CD4-positive, alpha-beta T cell treated with Interleukin-10 for 1 hour (primary cell): ENCODE measurements around the gene CCDC18.
A peak's percentile ranks its signal among the peaks of the same experiment; 100 is the strongest.
"Not testable (repeated sequence)": the region's sequence is repeated elsewhere in the genome, so short reads cannot be mapped to it uniquely, and the experiment has no call there.

Experiments
- DNase-seq: peaks from one replicate; pipeline ENCODE4 v3.0.0-alpha.2; 2020

Gene CCDC18, protein sequence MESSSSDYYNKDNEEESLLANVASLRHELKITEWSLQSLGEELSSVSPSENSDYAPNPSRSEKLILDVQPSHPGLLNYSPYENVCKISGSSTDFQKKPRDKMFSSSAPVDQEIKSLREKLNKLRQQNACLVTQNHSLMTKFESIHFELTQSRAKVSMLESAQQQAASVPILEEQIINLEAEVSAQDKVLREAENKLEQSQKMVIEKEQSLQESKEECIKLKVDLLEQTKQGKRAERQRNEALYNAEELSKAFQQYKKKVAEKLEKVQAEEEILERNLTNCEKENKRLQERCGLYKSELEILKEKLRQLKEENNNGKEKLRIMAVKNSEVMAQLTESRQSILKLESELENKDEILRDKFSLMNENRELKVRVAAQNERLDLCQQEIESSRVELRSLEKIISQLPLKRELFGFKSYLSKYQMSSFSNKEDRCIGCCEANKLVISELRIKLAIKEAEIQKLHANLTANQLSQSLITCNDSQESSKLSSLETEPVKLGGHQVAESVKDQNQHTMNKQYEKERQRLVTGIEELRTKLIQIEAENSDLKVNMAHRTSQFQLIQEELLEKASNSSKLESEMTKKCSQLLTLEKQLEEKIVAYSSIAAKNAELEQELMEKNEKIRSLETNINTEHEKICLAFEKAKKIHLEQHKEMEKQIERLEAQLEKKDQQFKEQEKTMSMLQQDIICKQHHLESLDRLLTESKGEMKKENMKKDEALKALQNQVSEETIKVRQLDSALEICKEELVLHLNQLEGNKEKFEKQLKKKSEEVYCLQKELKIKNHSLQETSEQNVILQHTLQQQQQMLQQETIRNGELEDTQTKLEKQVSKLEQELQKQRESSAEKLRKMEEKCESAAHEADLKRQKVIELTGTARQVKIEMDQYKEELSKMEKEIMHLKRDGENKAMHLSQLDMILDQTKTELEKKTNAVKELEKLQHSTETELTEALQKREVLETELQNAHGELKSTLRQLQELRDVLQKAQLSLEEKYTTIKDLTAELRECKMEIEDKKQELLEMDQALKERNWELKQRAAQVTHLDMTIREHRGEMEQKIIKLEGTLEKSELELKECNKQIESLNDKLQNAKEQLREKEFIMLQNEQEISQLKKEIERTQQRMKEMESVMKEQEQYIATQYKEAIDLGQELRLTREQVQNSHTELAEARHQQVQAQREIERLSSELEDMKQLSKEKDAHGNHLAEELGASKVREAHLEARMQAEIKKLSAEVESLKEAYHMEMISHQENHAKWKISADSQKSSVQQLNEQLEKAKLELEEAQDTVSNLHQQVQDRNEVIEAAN (N-terminal part only)

GRCh38 chr1:93180723-93181613 lies at the start of gene CCDC18:
Gene CCDC18 (plus strand): TSS chr1:93180724. CDS start chr1:93183362, 2,638 bp downstream.
- peak; percentile 69 for DNase-seq

GRCh38 chr1:93132638-93133037 lies 47.9 kb upstream of the CCDC18 start:
- no peak for DNase-seq

DNA sequence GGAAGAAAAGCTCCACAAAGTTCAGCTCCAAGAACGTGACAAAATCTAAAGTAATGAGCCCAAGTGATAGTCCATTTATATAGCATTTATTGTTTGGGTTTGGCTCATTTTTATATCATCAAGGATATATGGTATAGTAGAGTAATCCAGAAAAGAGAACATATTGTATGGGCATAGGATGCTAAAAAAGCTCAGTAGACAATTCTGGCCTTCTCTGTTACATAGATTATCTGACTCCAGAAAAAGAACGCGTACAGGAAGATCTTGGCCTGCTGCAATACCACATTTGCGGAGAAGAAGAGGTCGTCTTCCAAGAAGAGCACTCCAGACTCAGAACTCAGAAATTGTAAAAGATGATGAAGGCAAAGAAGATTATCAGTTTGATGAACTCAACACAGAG lies 44.1 kb upstream of the CCDC18 start:
- no peak for DNase-seq

GRCh38 chr1:93137604-93138292 lies 42.8 kb upstream of the CCDC18 start:
- DNase-seq = no peak

GRCh38 chr1:93140106-93140505 lies 40.4 kb upstream of the CCDC18 start:
- DNase-seq = no peak

DNA sequence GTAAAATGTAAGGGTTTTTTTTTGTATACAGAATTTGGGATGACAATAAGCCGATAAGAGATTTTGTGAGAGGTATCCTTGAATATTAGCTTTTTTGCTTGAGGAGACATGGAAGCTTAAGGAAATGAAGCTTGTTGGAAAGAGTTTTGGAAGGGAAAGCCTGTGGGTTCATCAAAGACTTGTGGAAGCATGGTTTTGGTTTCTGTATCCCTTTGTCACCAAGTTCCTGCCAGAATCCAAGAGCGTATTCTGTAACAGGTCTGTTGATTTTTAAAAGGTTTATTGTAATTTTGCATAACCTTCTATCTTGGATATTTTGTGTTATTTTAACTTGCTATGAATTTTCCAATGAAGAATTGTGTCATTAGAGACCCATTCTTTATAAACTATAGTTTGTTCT lies 38.4 kb upstream of the CCDC18 start:
- no peak for DNase-seq

GRCh38 chr1:93143136-93143535 lies 37.4 kb upstream of the CCDC18 start:
- DNase-seq = no peak

GRCh38 chr1:93143769-93144168 lies 36.8 kb upstream of the CCDC18 start:
- DNase-seq = no peak

DNA sequence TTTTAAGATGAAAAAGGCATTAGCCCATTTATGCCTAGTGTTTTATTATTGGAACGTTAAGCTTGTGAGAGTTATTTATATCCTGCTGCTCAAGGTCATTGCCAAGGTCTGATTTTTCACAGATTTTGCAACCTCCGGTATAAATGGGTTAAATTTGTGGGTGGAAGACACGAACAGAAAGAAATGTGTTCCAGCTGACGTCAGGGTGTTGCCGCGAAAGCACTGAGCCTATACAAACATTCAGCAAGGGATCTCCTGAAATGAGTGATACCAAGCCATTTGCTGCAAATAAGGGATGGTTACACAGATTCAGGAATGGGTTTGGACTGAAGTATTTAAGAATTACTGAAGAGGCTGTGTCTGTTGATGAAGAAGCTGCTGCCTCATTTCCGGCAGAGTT lies 32.5 kb upstream of the CCDC18 start:
- DNase-seq = no peak

GRCh38 chr1:93150729-93151128 lies 29.8 kb upstream of the CCDC18 start:
- no peak for DNase-seq

- DNase-seq = no peak
Measured at GRCh38 chr1:93151474-93151873, 29.1 kb upstream of the CCDC18 start.

GRCh38 chr1:93152835-93153234 lies 27.7 kb upstream of the CCDC18 start:
- DNase-seq = no peak

GRCh38 chr1:93154898-93155297 lies 25.6 kb upstream of the CCDC18 start:
- DNase-seq = no peak

GRCh38 chr1:93155335-93155734 lies 25.2 kb upstream of the CCDC18 start:
- no peak for DNase-seq

GRCh38 chr1:93159337-93159736 lies 21.2 kb upstream of the CCDC18 start:
- no peak for DNase-seq

GRCh38 chr1:93163314-93163713 lies 17.2 kb upstream of the CCDC18 start:
- DNase-seq = not testable (repeated sequence)

DNA sequence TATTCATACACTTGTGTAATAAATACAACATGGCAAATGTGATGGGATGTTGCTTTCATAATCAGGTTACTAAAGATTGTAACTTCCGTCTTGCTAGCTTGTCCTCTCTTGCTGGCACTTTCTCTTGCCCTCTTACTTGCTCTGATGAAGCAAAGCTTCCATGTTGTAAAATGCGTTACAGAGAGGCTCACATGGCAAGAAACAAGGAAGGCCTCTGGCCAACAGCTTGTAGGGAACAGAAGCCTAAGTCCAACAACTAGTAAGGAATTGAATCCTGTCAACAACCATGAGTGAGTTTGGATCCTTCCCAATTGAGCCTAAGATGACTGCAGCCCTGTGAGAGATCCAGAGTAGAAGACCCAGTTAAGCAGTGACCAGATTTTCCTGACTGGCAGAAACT lies 15.7 kb upstream of the CCDC18 start:
- no peak for DNase-seq

DNA sequence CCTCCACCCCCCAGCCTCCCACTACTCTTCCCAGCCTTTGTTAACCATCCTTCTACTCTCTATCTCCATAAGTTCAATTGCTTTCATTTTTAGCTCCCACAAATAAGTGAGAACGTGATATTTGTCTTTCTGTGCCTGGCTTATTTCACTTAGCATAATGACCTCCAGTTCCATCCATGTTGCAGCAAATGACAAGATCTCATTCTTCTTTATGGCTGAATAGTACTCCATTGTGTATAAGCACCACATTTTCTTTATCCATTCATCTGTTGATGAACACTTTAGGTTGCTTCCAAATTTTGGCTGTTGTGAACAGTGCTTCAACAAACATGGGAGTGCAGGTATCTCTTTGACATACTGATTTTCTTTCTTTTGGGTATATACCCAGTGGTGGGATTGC lies 14.6 kb upstream of the CCDC18 start:
- DNase-seq = not testable (repeated sequence)

- no peak for DNase-seq
Measured at GRCh38 chr1:93167006-93167405, 13.5 kb upstream of the CCDC18 start.

GRCh38 chr1:93170141-93170678 lies 10.3 kb upstream of the CCDC18 start:
- DNase-seq = not testable (repeated sequence)

GRCh38 chr1:93171549-93172034 lies 8.9 kb upstream of the CCDC18 start:
- DNase-seq = no peak
